Stimulated activated CD4-positive, alpha-beta T cell treated with anti-CD3 and anti-CD28 coated beads, Interleukin-4, amount 100 ng/mL, for 1 hour (primary cell): Measurements from ENCODE around the gene TMEM125.

ENCODE experiments used
- DNase-seq: peaks from one replicate; pipeline ENCODE4 v3.0.0-alpha.2; 2020

TMEM125 gene

DNA sequence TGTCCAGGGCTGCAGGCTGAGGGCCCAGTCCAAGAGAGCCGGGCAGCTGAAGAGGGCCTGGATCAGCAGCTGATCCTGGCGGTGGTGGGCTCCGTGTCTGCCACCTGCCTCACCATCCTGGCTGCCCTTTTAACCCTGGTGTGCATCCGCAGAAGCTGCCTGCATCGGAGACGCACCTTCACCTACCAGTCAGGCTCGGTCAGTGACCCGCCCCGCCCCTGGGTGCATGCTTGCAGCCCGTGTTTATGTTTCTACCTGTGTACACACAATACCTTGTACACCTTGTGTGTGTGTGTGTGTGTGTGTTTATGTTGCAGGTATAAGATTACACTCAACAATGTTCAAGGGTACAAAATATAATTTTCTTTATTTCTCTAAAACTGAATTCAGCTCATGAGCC is 44.0 kb downstream of the TMEM125 start:
- DNase-seq: no peak

DNA sequence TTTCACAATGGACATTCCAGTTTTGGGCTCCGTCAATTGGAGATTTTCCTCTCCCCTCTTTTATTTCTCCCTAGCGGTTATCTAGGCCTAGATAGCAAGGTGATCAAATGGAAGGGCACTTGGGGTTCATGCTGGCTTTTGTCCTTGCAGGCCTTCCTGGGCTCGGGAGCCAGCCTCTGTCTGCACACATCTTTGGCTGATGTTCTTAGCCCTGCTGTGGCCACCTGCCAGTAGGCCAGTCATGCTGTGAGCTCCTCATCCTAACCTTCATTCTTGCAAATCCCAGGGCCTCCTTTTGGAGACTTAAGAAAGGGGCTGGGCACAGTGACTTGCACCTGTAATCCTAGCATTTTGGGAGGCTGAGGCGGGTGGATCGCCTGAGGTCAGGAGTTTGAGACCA is 44.5 kb downstream of the TMEM125 start:
- DNase-seq: no peak

DNA sequence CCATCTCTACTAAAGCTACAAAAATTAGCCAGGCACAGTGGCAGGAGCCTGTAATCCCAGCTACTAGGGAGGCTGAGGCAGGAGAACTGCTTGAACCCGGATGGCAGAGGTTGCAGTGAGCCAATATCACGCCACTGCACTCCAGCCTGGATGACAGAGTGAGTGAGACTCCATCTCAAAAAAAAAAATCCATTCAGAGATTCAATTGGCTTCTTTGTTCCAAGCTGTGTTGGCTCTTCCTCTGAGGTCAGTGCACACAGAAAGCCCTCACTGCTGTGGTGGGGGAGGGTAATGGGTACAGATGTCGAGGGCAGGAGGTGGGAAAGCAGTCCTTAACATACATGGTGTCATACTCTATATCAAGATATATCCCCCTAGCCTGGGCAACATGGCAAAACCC is 45.7 kb downstream of the TMEM125 start:
- DNase-seq: no peak

DNA sequence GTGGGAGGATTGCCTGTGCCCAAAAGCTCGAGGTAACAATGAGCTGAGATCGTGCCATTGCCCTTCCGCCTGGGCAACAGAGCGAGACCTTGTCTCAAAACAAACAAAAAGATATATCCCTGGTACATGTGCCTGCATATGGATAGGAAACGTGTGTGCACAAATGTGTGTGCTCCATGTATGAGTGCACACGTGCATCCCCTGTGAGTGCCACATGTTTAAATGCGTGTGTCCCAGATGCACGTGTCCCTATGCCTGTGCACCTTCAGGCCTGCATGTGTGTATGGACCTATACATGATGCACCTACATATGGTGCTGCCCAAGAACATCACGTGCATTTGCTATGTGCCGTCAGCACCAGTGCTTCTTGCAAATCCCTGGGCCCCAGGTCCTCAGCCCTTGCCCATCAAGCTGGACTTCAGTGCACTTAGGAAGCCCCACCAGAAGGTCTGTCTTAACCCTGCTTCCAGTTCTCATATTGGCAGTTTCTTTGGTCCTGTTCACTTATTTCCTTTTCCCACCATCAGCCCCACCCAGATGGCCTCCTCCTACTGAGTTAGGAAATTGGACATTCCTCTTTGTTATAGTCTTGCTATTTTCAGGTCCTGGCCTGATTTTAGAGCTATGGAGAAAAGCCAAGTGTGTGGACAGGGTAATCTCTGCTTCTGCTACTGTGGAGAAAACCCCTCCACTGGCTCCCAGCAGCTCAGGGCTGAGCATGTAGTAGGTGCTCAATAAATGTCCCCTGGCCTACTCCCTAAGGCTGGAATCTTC is 46.4 kb downstream of the TMEM125 start:
- no peak for DNase-seq

DNA sequence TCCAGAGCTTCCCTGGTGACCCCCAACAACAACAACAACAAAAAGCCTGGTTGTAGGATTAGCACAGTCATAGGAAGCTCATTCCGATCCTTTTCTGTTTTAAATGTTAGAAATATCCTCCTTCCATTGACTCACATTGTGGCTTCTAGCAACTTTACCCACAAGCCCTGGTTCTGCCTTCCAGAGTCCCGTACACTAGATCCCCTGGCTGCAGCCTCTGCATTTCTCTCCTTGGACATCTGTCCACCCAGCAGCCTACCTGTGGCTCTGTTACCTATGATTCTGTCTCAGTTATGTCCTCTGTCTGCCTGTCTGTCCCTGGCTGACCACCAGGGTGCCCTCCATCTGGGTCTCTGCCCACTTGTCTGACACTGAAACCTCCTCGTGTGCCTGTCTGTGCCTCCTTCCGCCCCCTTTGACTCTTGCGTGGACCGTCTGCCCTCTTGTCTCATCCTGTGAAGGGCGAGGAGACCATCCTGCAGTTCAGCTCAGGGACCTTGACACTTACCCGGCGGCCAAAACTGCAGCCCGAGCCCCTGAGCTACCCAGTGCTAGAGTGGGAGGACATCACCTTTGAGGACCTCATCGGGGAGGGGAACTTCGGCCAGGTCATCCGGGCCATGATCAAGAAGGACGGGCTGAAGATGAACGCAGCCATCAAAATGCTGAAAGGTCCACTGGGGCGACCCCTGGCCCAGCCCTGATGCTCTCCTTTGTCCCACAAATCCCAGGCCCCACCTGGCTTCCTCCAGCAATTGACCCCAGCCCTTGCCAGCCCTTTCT is 47.1 kb downstream of the TMEM125 start:
- DNase-seq: no peak

DNA sequence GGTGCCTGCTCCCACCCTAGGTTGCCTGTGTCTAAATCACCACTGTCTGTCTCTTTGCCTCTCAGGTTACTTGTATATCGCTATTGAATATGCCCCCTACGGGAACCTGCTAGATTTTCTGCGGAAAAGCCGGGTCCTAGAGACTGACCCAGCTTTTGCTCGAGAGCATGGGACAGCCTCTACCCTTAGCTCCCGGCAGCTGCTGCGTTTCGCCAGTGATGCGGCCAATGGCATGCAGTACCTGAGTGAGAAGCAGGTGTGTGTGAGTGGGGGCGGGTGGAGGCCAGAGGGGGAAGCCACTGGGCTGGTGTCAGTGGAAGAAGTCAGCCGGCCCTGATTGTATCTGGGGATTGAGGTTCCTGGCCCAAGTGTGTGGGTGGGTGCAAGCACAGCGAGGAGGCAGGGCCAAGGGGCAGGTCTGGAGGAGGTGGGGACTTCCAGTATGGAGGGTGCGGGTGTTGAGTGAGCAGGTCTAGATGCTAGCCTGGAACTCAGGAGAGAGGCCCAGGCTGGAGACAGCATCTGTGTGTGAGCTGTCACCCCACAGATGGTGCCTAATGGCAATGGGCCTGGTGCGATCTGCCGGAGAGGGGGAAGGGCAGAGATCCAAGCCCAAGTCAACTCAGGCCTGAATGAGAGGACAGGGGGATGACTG is 48.2 kb downstream of the TMEM125 start:
- DNase-seq: no peak

DNA sequence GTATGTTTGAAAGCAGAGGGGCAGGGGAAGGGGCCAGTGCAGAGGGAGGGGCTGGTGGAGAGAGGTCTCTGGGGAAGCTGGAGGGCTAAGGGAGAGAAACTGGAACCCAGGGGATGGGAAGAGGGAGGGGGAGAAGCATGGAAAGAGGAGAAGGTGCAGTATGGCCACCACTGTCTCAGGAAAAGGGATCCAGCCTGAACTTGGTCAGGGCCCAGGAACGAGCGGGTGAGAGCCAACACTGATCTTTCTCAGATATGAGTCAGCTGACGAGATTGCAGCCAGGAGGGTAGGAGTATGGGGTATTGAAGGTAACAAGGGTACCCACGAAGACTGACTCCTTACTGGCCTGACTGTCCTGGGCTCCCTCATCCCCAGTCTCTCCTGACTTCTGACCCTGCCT is 49.0 kb downstream of the TMEM125 start:
- no peak for DNase-seq

DNA sequence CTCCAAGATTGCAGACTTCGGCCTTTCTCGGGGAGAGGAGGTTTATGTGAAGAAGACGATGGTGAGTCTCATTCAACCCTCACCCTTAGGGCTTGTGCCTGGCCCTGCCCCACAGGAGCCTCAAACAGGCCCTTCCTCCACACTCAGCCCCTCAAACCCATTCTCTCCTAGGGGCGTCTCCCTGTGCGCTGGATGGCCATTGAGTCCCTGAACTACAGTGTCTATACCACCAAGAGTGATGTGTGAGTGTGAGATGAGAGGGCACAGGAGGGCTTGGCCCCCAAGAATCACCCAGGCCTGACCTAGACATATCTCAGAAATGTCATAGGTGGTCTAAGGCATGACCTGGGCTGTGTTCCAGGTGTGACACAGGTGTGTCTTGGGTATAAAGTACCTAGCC is 49.5 kb downstream of the TMEM125 start:
- DNase-seq: no peak

DNA sequence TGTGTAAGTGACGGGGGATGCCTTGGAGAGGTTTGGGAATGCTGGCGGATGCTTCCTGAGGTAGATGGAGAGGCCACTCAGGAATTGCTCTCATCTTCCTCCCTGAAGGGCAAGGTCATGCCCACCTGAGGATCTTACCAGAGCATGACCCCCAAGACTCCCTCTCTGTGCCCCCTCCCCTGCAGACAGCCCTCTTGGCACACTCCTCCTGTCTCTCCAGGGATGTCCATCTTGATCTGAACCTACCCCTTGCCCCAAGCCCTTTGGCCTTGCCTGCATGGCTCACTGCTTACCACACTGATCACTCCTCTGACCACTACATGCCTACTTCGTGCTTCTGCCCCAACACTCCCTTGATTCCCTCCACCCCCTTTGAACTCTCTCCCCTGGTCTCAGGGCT is 50.0 kb downstream of the TMEM125 start:
- no peak for DNase-seq

DNA sequence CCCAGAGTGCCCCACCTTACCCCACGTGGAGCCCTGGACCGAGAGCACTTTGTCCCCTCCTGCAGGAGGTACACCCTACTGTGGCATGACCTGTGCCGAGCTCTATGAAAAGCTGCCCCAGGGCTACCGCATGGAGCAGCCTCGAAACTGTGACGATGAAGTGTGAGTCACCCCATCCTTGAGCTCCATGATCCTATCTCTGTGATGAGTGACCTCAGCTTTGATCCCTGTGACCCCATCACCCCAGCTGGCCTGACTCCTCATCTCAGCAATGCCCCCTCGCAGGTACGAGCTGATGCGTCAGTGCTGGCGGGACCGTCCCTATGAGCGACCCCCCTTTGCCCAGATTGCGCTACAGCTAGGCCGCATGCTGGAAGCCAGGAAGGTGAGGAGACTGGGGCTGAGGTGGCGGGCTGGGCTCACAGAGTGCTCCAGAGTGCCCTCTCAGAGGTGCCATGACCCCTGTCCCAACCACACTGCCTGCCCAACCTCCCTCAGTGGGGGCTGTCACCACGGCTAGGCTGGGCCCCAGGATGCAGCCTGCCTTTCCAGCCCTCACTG is 51.6 kb downstream of the TMEM125 start:
- DNase-seq: no peak

DNA sequence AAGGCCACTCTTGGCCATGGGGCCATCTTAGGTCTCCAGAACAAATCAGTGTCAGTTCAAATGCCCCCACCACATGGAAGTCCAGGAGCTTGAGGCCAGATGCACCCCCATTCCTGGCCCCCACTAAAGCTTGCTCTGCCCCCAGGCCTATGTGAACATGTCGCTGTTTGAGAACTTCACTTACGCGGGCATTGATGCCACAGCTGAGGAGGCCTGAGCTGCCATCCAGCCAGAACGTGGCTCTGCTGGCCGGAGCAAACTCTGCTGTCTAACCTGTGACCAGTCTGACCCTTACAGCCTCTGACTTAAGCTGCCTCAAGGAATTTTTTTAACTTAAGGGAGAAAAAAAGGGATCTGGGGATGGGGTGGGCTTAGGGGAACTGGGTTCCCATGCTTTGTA is 52.7 kb downstream of the TMEM125 start:
- no peak for DNase-seq
